B cell (primary cell): Measurements from ENCODE around the gene HS2ST1. TPM values are rescaled to one million over a fixed set of nuclear protein-coding genes. Genes with fewer than 3 reads are reported as not detected.

Source experiments
- ATAC-seq: fragments of 200-7000 bp; cut with Tn5 transposase; one replicate; pipeline ENCODE4 v1.10.0; 2021; ENCODE audit warnings: low read depth, mild to moderate bottlenecking, moderate number of reproducible peaks, moderate library complexity
- CTCF ChIA-PET: fragments of 350-600 bp; sonication (Branson Sonifier 250); formaldehyde crosslinking; loops from one replicate; lab custom pipeline; 2021; ENCODE audit warnings: antibody characterized with exemption, inconsistent platforms; lab: Charles Lee
- POLR2A ChIA-PET: fragments of 350-600 bp; sonication (Branson Sonifier 250); formaldehyde crosslinking; loops from one replicate; lab custom pipeline; 2021; ENCODE audit warnings: antibody characterized with exemption; lab: Charles Lee
- DNase-seq: peaks from one replicate; pipeline ENCODE4 v3.0.0; 2013
- H2AFZ ChIP-seq: 2 replicates; pipeline ENCODE4 v1.6.1; 2012; ENCODE audit warnings: mild to moderate bottlenecking, low read depth, low read length; ENCODE audit not compliant: insufficient read depth, poor library complexity, severe bottlenecking
- H3K27ac ChIP-seq, 2 donors: 1 replicate in 1 of 2; 2 replicates in 1 of 2; pipeline ENCODE4 v1.5.1; 2012 to 2013; ENCODE audit warnings: low read length in 2 of 2, mild to moderate bottlenecking in 2 of 2, moderate library complexity in 1 of 2
- H3K27me3 ChIP-seq, 4 experiments: fragments of 200-600 bp in 1 of 4; sonication (generic) in 1 of 4; replicated peaks in 1 of 4; 1 replicate in 2 of 4; 2 replicates in 2 of 4; pipeline versions ENCODE4 v1.6.1 to v1.7.0; 2013 to 2016; ENCODE audit warnings: low read length in 3 of 4, mild to moderate bottlenecking in 2 of 4, mixed read lengths in 1 of 4, moderate library complexity in 1 of 4; ENCODE audit not compliant: insufficient read depth in 4 of 4, control insufficient read depth in 3 of 4; ENCODE audit errors: control extremely low read depth in 1 of 4
- H3K36me3 ChIP-seq, 2 experiments: replicated peaks in 1 of 2; 1 replicate in 1 of 2; 2 replicates in 1 of 2; pipeline versions ENCODE4 v1.6.1 to v1.7.1; 2013; ENCODE audit warnings: low read length in 1 of 2; ENCODE audit not compliant: insufficient read depth in 2 of 2, control insufficient read depth in 1 of 2; ENCODE audit errors: control extremely low read depth in 1 of 2, extremely low read depth in 1 of 2
- H3K4me1 ChIP-seq, 2 donors: fragments of 200-600 bp in 1 of 2; sonication (generic) in 1 of 2; 1 replicate in 1 of 2; 2 replicates in 1 of 2; pipeline versions ENCODE4 v1.5.1 to v1.6.1; 2013 to 2017; ENCODE audit warnings: low read length in 2 of 2; ENCODE audit not compliant: control insufficient read depth in 2 of 2, insufficient read depth in 2 of 2
- H3K4me2 ChIP-seq: replicated peaks from 2 replicates; pipeline ENCODE3; 2012; ENCODE audit warnings: mild to moderate bottlenecking, low read depth, low read length; ENCODE audit not compliant: poor library complexity, severe bottlenecking
- H3K4me3 ChIP-seq, 5 experiments: fragments of 200-600 bp in 1 of 5; sonication (generic) in 1 of 5; 1 replicate in 3 of 5; 2 replicates in 2 of 5; pipeline versions ENCODE4 v1.5.1 to v1.7.0; 2011 to 2016; ENCODE audit warnings: low read length in 4 of 5, mild to moderate bottlenecking in 4 of 5, low read depth in 2 of 5, control low read depth in 1 of 5, moderate library complexity in 1 of 5; ENCODE audit not compliant: insufficient read depth in 1 of 5; ENCODE audit errors: control extremely low read depth in 1 of 5, extremely low read depth in 1 of 5
- H3K79me2 ChIP-seq: fragments of 200-600 bp; sonication (generic); one replicate; pipeline ENCODE4 v1.6.0; 2016; ENCODE audit warnings: low read length; ENCODE audit not compliant: control insufficient read depth, insufficient read depth
- H3K9ac ChIP-seq: fragments of 200-600 bp; sonication (generic); 2 replicates; pipeline ENCODE4 v1.6.1; 2017; ENCODE audit warnings: mild to moderate bottlenecking, low read length, moderate library complexity
- H3K9me3 ChIP-seq, 3 donors: one replicate each; pipeline versions ENCODE4 v1.6.1 to v1.7.1; 2013; ENCODE audit warnings: low read length in 2 of 3; ENCODE audit not compliant: control insufficient read depth in 2 of 3, insufficient read depth in 1 of 3; ENCODE audit errors: control extremely low read depth in 1 of 3
- H4K20me1 ChIP-seq: 2 replicates; pipeline ENCODE4 v1.6.0; 2012; ENCODE audit warnings: mild to moderate bottlenecking, low read length; ENCODE audit not compliant: insufficient read depth, control insufficient read depth, poor library complexity, severe bottlenecking
- H3K27ac Mint-ChIP-seq: one replicate; pipeline ENCODE4 v1.8.0; 2021; ENCODE audit warnings: mixed read lengths
- H3K27me3 Mint-ChIP-seq: one replicate; pipeline ENCODE4 v1.8.0; 2021; ENCODE audit warnings: mixed read lengths
- H3K4me1 Mint-ChIP-seq: one replicate; pipeline ENCODE4 v1.8.0; 2021; ENCODE audit warnings: mixed read lengths
- H3K4me3 Mint-ChIP-seq: one replicate; pipeline ENCODE4 v1.8.0; 2021; ENCODE audit warnings: mixed read lengths
- H3K9me3 Mint-ChIP-seq: one replicate; pipeline ENCODE4 v1.8.0; 2022; ENCODE audit warnings: mixed read lengths; ENCODE audit not compliant: insufficient read depth
- EZH2 ChIP-seq: IDR thresholded peaks from 2 replicates; pipeline ENCODE4 v1.6.1; 2012; ENCODE audit warnings: borderline replicate concordance, low read depth, mild to moderate bottlenecking, moderate library complexity, low read length; ENCODE audit not compliant: insufficient read depth, poor library complexity, severe bottlenecking
- WGBS: methylation state at CpG from one replicate; pipeline ENCODE4 v1.1.5; 2013; ENCODE audit warnings: missing lambda C conversion rate; ENCODE audit not compliant: insufficient coverage; 5-methylcytosine and 5-hydroxymethylcytosine counted together
- intact Hi-C: fragments of 100-400 bp; cut with micrococcal nuclease; formaldehyde crosslinking; loops from one replicate; pipeline ENCODE4 v1.10.0; 2022
- polyA plus RNA-seq: library from polyadenylated mRNA; depleted of rRNA; stranded (reverse); fragments of >200 nt; gene quantifications from 2 replicates; pipeline ENCODE4 v1.2.3, GENCODE V29; 2012
- total RNA-seq, 2 donors: library from RNA; stranded (reverse); fragments of 120-200 nt in 1 of 2; gene quantifications; 1 replicate in 1 of 2; 2 replicates in 1 of 2; pipeline versions ENCODE4 v1.2.3 to v1.2.4, GENCODE V29; 2013 to 2022
- TF ChIP-seq, protein P1 (sequence below): fragments of 200-600 bp; IDR thresholded peaks from one replicate; pipeline ENCODE4 v1.8.0; 2022; ENCODE audit warnings: antibody characterized with exemption, mild to moderate bottlenecking

The HS2ST1 gene
- total and polyA plus RNA-seq, 2 donors (not counting 1 experiment from before 2014, with no cell fraction given): 3.0 to 16.9 TPM

DNA sequence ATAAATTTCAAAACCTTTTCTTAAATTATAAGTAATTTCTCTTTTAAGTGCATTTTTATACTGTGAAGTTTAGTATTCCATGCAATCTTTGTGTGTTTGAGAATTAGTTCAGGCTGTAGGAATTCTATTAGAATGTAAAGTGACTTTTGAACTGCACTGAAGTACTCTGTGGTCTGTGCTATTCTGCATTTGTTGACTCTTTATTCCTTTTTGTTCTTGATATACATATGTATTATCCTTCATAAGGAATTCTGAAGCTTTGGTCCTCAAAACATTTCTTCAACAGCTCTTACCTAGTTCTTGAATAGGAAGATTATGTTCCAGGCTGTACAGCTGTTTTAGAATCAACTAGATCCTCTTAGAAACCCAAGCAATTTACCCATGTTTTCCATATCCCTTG is 158.0 kb downstream of the HS2ST1 start:
- Histone ChIP-seq H3K4me3 (no peak overlapping the region), H3K4me2 (no peak overlapping the region), H3K27me3 (no peaks in the 10 kb centered on the region), H3K79me2 (peaks cover 10% of the 10 kb centered on the region), H3K36me3 (peaks cover 0 to 3% of the 10 kb centered on the region in 2 experiments), H4K20me1 (no peaks in the 10 kb centered on the region), H3K27ac (no peak overlapping the region), H3K9ac (no peak overlapping the region), H3K9me3 (peaks cover 0 to 3% (median 0%) of the 10 kb centered on the region in 3 donors), H2AFZ (no peak overlapping the region), H3K4me1 (peaks cover 2 to 5% of the 10 kb centered on the region in 2 donors)
- Mint-ChIP-seq H3K4me1 (peaks cover 14% of the 10 kb centered on the region), H3K9me3 (peaks cover 3% of the 10 kb centered on the region), H3K27ac (no peak overlapping the region), H3K27me3 (no peaks in the 10 kb centered on the region), H3K4me3 (no peak overlapping the region)
- intact Hi-C loops: no loop called here
- DNase-seq: no peak
- ATAC-seq: no peak
- ChIA-PET CTCF (interaction anchor here (1.2 to 2.4 kb wide), 2 partner anchors 9 to 11 kb away, joined by 4 to 6 read pairs; no protein-coding TSS in a partner anchor), POLR2A (no interaction called here)
- no peak for TF ChIP-seq EZH2
- TF ChIP-seq, protein P1, sequence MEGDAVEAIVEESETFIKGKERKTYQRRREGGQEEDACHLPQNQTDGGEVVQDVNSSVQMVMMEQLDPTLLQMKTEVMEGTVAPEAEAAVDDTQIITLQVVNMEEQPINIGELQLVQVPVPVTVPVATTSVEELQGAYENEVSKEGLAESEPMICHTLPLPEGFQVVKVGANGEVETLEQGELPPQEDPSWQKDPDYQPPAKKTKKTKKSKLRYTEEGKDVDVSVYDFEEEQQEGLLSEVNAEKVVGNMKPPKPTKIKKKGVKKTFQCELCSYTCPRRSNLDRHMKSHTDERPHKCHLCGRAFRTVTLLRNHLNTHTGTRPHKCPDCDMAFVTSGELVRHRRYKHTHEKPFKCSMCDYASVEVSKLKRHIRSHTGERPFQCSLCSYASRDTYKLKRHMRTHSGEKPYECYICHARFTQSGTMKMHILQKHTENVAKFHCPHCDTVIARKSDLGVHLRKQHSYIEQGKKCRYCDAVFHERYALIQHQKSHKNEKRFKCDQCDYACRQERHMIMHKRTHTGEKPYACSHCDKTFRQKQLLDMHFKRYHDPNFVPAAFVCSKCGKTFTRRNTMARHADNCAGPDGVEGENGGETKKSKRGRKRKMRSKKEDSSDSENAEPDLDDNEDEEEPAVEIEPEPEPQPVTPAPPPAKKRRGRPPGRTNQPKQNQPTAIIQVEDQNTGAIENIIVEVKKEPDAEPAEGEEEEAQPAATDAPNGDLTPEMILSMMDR: no peak

DNA sequence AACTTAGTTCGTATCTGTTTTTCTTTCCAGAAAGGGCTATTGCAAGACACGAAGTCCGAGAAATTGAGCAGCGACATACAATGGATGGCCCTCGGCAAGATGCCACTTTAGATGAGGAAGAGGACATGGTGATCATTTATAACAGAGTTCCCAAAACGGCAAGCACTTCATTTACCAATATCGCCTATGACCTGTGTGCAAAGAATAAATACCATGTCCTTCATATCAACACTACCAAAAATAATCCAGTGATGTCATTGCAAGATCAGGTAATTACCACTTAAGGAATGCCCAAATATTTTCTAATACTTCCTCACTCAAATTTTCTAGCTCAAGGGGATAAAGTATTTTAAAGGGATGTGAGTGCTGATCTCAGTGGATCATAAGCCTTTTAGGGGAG is 158.5 kb downstream of the HS2ST1 start:
- Histone ChIP-seq H3K4me2 (no peak overlapping the region), H3K27ac (no peak overlapping the region), H3K9me3 (no peaks in the 10 kb centered on the region), H3K36me3 (peaks cover 0 to 3% of the 10 kb centered on the region in 2 experiments), H2AFZ (no peak overlapping the region), H4K20me1 (no peaks in the 10 kb centered on the region), H3K79me2 (peaks cover 10% of the 10 kb centered on the region), H3K27me3 (no peaks in the 10 kb centered on the region), H3K4me3 (no peak overlapping the region), H3K4me1 (peaks cover under 1 to 2% of the 10 kb centered on the region in 2 donors), H3K9ac (no peak overlapping the region)
- no peak for TF ChIP-seq EZH2
- TF ChIP-seq, protein P1: no peak
- ChIA-PET POLR2A (no interaction called here), CTCF (interaction anchor here (0.7 to 2.4 kb wide), 3 partner anchors 9 to 219 kb away, joined by 3 to 6 read pairs (median 4); no protein-coding TSS in a partner anchor)
- Mint-ChIP-seq H3K9me3 (peaks cover under 1% of the 10 kb centered on the region), H3K27me3 (no peaks in the 10 kb centered on the region), H3K4me1 (peaks cover 9% of the 10 kb centered on the region), H3K27ac (no peak overlapping the region), H3K4me3 (no peak overlapping the region)
- intact Hi-C loops: no loop called here
- no peak for DNase-seq
- WGBS: no CpG with 5 or more reads among the region's 7 CpGs
- no peak for ATAC-seq
